Fibroblast of skin of right quadriceps (primary cell): ENCODE data around the gene DAP.
"Not testable (repeated sequence)": the region's sequence is repeated elsewhere in the genome, so short reads cannot be mapped to it uniquely, and the experiment has no call there.

Experiments
- DNase-seq: peaks from one replicate; pipeline ENCODE4 v3.0.0-alpha.2; 2013

Gene DAP, protein sequence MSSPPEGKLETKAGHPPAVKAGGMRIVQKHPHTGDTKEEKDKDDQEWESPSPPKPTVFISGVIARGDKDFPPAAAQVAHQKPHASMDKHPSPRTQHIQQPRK

DNA sequence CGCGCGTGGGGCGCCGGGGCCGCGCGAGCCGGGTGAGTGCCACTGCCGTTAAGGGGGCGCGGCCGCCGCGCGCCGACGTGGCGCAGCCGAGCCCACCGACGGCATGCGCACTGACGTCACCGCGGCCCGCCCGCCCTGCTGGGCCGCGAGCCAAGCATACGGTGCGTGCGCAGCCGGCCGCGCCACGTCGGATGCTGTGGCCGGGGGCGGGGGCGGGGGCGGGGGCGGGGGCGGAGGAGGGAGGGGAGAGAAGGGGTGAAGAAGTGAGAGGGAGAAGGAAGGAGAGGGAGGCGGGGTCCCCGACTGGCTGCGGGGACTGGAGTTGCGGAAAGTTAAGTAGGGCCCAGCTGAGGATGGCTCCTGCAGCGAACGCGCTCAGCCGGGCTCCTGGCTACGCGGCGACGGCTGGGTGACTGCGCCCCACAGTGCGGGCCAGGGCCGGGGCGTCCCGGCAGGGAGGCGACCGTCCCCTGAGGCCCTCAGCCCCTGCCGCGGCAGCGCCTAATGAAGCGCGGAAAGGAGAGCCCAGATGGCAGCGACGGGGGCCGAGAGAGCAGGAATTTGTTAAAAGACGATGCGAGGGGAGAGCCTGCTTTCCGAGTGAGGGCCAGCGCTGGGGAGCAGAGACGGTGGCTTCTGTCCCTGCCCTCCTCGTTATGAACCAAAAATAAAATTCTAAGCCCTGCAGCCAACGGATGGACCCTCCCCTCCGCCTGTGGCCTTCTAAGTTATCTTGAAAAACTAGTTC is at the start of gene DAP:
Gene DAP, minus strand, starts transcription at position 50 of the 748 bp plus-strand sequence. CDS start 166 bp downstream, outside the sequence.
- DNase-seq = peak; percentile 90

DNA sequence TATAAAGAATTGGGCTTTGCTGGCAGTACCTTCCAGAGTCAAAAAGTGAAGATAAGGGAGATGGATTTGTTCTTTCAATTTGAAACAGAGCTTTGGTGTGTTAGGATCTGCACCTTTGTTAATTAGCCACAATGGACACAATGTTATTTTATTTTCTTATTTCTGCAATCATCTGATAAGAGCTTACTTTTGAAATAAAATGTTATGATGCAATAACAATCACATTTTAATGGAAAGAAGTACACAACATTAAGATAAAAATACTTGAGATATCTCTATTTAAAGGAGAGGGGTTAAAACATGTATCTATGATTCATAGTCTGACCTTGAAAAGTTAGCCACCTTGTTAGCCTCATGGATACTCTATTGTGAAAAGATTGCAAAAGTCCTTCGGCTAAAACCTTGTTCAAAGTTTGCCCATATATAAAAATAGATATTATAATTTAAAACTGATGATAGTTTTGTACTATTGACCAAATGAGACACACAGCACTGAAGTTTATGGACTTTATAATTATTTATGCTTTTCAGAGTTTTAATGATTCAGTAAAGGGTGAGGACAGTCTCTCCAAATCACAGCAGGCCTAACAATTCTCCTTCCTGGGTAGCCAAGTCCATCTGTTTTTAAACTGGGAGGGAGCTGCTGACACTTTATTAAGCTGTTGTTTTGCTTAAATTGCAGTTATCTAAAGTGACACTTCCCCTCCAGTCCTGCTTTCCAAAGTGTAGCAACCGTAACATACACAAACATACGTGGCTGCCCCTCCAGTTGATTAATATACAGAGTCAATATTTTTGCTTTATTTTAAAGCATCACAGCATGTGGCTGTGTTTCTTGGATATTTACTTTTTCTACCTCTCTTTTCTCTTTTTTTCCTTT is 47.6 kb upstream of the DAP start:
- no peak for DNase-seq

DNA sequence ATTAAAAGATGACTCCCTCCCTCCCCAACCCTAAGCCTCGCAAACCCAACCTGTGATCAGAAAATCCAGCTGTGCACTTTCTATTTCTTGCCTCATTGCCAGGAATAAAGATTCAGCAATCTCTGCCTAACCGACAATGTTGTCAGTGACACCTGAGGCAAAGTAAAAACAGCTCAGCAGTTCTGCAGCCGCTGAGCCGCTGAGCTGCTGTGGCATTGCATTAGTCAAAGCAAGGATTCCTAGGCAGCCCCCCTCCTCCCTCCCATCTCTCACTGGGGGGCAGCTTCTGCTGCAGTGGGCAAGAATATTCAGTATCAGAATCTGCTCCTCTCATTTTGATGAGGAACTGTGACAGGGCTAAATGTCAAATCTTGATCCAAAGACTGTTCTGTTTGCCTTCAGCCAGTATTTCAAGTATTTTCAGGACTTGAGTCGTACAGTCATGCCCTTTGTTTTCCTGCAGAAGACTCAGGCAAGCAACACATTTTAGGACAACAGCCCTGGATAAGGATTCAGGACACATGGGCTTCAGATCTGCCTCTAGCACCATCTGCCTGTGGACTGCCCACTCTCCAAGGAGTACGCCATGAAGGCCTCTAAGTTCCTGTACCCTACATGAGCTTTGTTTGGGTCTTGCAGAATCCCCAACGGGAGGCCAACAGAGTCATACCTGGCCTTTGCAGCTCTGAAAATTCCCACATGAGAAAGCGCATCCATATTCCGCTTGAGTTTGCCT is 41.1 kb upstream of the DAP start:
- DNase-seq = no peak

DNA sequence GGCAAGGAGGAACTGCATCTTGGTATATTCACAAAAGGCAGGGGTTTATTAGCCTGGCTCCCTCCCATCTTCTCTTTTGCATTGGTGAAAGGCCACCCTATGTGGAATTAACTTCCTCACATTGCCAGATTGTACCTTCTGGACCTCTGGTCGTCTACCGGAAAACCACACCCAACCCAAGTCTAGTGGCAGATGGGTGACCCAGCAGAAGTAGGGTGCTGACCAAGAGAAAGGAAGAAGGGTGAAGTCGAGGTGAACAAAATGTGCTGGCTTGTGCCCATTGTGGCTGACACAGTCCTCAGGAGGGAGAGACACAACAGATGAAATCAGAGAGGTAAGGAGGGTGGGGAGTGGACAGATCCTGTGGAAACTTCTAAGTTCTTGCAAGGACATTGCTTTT is 39.8 kb upstream of the DAP start:
- DNase-seq = no peak

DNA sequence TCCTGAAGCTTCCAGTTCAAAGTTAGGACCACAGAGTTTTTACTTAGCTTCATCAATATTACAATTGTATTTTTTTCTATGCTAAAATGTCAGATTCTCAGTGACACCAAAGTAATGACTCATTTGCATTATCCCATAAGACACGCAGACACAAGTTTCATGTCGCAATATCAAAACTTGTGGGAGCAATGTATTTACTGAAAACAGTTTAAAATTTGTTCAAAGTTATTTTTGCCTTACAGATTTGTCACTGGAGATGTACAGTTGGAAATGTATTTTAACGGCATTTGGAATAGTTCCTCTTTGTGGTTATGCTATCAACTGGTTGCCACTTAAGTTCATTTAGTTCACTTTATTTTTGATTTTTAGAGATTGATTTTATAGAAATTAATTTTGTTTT is 36.2 kb upstream of the DAP start:
- DNase-seq = peak; percentile 54

DNA sequence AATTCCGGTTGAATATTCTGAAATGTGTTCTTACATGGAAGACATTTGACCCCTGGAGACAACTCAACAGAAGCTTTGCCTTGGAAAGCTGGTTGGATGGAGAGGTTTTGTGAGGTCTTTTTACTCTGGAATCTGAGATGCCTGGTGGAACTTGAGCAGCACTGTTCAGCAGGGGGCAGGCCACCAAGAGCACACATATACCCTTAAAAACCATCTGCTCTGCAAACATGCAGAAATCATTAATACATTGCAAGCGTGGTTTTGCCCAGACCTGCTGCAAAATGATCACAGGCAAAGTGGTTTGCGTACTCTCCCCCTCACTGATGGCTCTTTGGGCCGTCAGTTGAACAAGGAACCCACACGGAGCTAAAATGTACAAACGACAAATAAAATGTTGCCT is 32.8 kb upstream of the DAP start:
- no peak for DNase-seq

DNA sequence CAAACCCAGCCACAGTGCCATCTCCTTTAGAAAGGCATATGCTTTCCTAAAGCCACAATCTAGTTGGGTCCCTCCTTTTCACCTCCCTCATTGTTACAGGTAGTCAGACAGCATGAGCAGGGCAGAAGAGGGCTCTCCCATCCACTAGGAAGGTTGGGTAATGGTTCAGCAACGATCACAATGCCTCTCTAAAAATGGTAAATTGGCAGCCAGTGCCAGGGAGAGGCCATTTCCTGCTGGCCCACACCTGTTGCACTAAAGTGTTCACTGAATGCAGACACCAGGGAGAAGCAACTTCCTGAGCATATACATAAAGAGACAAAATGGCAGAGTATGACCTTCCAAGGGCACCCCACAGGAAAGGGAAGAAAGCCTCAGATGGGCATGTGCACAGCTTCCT is 31.3 kb upstream of the DAP start:
- DNase-seq = no peak

DNA sequence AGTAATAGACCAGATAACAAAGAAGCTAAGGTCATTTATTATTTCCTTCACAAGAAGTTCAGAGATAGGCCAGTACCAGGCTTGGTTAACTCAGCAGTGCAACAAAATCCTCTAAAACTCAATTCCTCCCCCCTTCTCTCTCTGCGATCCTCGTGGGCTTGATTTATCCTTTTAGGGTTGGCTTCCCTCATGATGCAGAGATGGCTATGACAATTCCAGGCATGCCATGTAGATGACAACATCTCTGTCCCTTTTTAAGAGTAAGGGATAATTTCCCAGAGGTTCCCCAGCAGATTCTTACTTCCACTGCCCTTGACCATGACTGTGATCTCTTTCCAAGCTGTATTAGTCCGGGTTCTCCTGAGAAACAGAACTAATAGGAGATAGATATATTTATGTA is 28.7 kb upstream of the DAP start:
- DNase-seq = peak; percentile 61

DNA sequence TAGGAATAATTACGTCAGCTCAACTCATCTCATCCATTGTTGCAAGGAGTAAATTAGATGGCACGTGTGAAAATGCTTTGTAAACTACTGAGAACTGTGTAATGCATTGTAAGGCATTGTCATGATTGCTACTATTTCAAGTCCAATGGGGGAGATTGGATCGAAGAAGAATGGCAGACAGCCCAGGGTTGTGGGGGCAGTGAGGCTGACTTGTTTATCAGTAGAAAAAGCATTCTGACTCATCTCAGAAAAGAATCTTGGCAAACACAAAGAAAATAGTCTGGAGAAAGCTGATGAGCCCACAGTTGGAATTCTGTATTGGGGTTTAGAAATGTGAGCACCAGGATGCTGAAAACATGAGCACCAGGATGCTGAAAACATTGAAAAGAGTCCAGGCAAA is 28.0 kb upstream of the DAP start:
- DNase-seq = peak; percentile 88

DNA sequence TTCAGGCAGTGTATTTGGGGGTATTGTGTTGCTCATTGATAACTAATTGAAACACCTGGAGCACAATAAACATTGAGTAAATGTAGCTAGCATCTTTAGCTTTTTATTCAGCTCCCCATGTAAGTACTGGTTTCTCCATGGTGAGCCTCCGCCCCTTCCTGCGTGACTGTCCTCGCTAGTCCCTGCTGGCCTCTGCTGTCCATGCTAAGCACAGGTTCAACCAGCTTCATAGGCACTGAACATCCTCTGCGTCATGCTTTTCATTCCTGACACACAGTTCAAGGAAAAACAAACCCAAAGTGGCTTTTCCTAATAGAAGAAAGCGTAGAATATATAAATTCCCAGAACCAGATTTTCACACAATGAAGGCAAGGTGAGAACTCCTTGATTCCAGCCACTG is 27.3 kb upstream of the DAP start:
- DNase-seq = no peak

DNA sequence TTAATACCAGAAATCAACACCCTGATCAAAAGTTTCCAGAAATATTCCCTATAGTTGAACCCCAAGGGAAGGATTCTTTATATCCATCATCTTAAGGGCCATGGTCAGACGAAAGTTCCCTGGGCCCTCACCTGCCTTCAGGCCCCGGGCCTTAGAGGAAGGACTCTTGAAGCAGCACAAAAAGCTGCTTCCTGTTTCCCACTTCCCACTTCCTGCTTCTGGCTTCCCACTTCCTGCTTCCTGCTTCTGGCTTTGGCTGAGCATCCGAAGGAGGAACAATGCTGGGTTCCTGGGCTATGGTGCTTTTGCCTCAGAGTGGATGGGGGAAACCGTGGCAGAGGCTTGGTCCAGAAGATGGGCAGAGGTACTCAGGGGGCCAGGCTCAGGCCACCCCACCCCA is 25.8 kb upstream of the DAP start:
- DNase-seq = no peak

DNA sequence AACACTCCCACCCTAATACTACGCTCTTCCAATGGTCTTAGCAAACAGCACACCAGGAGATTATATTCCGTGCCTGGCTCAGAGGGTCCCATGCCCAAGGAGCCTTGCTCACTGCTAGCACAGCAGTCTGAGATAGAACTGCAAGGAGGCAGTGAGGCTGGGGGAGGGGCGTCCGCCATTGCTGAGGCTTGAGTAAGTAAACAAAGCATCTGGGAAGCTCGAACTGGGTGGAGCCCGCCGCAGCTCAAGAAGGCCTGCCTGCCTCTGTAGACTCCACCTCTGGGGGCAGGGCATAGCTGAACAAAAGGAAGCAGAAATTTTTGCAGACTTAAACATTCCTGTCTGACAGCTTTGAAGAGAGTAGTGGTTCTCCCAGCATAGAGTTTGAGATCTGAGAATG is 19.2 kb upstream of the DAP start:
- DNase-seq = not testable (repeated sequence)

DNA sequence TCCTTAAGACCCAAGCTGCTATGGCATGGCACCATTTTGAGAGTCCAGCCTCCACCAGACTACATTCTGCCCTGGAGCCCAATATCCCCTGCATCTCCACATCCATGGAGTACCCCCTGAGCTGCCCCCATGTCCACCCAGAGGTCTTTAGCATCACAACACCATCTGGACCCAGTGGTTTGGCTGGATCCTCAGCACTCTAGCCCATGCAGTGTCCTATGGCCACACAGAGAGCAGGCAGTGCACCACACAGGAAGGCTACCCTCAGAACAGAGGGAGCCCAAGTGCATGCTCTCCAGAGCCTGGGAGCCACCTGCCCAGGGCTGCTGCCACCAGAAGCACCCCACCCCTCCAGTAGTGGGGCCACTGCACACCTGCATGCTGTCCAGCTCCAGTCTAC is 18.6 kb upstream of the DAP start:
- DNase-seq = no peak

DNA sequence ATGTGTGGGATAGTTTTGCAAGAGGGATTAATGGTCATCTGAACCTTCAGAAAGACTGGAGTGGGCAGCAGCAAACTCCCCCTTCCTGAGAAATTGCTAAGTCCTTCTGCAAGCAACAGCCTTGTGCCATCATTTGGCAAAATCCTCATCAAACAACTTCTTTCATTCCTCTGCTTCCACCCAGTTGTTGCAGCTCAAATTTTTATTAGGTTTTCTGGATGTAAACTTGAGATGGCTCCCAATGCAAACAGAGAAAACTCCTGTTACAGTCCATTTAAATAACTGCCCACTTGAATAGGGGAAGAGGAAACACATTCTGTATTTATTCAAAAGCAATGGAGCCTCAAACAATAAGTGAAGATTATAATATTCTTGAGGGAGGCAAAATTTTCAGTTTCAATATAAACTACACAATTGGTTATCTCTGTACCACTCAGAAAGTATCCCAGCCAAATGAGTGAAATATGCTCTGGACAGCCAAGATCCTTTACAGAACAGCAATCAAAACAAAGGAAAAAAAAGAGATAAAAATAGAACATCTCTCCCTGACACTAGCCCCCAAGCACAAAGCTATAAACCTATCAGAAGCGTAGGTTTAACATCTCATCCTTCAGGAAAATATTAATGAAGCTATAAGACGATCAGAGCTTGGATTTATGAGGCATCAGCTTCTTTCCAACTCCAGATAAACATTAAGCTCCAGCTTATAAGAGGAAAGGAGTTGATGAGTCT is 17.3 kb upstream of the DAP start:
- no peak for DNase-seq

DNA sequence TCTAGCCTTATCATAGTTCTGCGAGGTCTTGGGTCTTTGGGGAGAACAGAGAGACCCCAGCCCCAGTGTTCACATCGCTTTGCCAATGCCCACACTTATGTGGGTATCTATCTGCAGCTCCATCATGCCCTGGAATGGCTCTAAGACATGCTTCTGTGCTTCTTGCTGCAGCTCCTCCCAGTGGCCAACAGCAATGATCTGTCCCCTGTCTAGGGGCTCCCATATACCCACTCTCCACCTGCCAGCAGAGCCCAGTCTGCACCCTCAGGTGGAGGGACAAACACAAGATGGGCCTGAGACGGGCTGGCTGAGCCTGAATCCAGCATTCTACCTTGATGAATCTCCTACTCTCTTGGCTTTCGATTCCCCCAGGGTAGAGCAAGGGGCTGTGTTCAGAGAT is 14.6 kb upstream of the DAP start:
- no peak for DNase-seq

DNA sequence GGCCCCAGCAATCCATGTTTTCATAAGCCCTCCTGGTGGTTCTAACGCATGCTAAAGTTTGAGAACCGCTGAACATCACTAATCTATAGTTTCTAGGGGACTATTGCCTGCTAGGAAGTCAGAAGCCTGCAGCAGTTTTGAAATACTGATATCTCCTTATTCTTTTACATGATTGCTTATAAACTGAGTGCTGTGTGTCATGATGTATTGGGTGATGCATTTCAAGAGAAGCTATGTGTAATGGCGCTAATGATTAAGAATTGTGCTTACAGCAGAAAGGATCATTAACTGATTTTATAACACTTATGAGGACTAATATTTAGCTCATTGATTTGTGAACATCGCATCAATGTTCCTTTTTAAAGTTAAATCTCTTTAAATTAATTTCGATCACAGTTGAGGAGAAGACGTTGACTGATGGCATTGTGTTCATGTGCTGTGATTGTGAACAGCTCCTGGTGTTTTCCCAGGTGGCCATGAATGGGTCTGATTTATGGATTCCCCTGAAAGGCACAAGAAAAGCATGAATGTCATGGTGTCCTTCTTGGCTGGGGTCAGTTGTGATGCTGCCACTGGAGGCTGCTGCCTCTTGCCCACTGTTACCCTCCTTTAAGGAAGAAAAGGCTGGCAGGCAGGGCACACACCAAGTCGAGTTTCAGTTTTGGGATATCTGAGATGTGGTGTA is 12.0 kb upstream of the DAP start:
- DNase-seq = no peak

DNA sequence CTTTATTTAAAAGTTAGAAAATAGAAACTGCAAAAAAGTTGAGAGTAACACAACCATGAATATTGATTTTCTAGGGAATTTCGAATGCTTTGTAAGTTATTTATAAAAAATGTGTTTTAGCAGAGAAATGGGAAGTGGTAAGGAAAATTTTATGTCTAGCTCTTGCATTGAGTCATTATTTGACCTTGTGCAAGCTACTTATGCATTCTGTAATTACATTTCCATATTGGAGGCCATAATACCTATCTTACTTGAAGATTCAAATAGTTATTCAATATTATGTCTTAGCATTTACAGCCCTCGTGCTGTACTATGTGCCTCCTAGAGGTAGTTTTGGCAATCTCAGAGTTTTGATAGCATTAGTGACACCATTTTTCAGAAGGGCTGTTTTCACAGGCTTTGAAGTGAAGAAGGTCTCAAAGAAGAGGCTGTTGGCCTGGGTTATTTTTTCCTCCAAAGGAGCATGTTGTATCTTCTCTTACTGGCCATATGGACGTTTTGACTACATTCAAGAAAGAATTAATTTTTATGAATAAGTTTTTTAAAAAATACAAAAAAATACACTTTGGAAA is 7.4 kb upstream of the DAP start:
- DNase-seq = no peak

DNA sequence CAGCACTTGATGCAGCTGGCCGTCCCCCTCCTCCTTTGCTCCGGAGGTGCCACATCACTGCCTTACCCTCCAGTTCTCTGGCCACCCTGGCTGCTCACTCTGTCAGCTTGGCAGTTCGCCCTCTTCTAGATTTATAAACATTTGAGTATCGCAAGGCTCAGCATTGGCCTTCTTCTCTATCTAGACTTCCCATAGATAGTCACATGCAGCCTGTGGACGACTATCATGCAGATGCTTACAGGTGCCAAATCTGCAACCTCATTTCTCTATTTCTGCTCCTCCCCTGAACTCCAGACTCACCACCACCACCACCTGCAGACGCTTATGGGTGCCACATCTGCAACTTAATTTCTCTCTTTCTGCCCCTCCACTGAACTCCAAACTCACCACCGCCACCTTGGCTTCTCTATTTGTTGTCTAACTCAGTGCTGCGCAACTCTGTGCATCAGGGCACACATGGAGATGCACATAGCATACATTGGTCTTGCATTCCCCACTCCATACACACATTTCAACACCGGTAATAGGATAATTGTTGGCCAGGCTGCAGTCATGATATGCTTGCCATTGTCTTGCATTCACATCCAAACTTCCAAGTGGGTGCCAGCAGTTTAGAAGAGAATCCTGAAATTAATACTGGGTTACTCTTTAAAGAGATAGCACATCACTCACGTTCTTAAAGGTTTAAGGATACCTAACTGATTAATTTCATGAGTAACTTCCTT is 1.9 kb upstream of the DAP start:
- DNase-seq = no peak

DNA sequence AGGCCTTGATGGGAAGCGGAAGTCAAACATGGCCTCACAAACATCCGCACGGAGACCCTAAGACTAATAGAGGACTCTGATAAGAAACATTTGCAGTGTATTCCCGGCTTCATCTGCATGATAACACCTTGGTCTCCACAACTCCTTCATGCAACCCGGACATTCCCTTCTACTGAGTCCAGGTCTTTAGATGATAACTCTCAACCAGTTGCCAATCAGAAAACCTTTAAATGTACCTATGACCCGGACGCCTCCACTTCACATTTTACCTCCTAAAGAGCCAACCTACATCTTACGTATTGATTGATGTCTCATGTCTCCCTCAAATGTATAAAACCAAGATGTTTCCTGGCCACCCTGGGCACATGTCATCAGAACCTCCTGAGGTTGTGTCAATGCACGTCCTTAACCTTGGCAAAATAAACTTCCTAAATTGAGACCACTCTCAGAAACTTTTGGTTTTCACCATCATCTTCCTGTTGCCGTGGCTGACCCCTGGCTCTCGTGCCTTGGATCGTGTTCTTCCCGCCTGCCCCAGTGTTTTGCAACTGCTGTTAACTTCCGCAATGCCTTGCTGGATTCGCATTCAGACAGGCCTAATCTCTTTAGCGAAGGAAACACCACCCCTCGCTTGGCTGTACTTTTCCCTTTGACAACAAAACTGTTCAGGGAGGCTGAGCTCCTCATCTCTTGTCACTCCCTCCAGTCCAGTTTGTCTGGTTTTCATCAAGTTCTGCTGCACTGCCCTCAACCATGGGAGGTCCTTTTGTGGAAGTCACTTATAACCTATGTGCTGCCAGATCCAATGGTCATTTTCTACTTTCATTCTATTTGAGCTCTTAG is 1.1 kb upstream of the DAP start:
- no peak for DNase-seq

DNA sequence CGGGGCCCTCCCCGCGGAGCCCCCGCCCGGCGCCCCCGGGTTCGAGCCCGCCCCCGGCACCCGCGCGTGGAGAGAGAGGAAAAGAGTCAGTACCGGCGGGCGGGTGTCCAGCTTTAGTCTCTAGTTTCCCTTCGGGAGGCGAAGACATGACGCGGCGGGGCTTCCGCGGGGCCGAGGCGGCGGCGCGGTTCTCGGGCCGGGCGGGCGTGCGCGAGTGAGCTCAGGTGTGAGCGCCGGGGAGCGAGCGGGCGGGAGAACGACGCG is 181 bp downstream of the DAP start:
- no peak for DNase-seq
